NCI-H774 (cell line): ENCODE data around the gene TMEM131.

Experiments used
- DNase-seq: peaks from one replicate; lab custom pipeline; 2025; lab: John Stamatoyannopoulos, UW

TMEM131 gene

GRCh38 chr2:97738179-97739019 is 257.3 kb downstream of the TMEM131 start:
- no peak for DNase-seq

- DNase-seq, result no peak
Observed at GRCh38 chr2:97737421-97738178, 258.1 kb downstream of the TMEM131 start.

GRCh38 chr2:97736608-97737330 is 259.0 kb downstream of the TMEM131 start:
- DNase-seq, result no peak

- DNase-seq, result no peak
Observed at GRCh38 chr2:97736185-97736584, 259.6 kb downstream of the TMEM131 start.

- no peak for DNase-seq
Observed at GRCh38 chr2:97735161-97735561, 260.6 kb downstream of the TMEM131 start.

GRCh38 chr2:97734061-97735051 is 261.4 kb downstream of the TMEM131 start:
- DNase-seq, result no peak

- DNase-seq, result no peak
Observed at GRCh38 chr2:97733341-97734035, 262.3 kb downstream of the TMEM131 start.

GRCh38 chr2:97732436-97733340 is 263.1 kb downstream of the TMEM131 start:
- no peak for DNase-seq

GRCh38 chr2:97731274-97732020 is 264.3 kb downstream of the TMEM131 start:
- DNase-seq, result no peak

- no peak for DNase-seq
Observed at GRCh38 chr2:97730245-97730644, 265.5 kb downstream of the TMEM131 start.

- no peak for DNase-seq
Observed at GRCh38 chr2:97728091-97728731, 267.5 kb downstream of the TMEM131 start.

GRCh38 chr2:97727296-97727695 is 268.5 kb downstream of the TMEM131 start:
- no peak for DNase-seq

GRCh38 chr2:97726261-97727064 is 269.3 kb downstream of the TMEM131 start:
- DNase-seq, result no peak

- DNase-seq, result no peak
Observed at GRCh38 chr2:97724946-97725688, 270.6 kb downstream of the TMEM131 start.

- DNase-seq, result no peak
Observed at GRCh38 chr2:97724501-97724900, 271.2 kb downstream of the TMEM131 start.

- no peak for DNase-seq
Observed at GRCh38 chr2:97724073-97724410, 271.7 kb downstream of the TMEM131 start.
